ENCODE measurements around the gene SORL1-AS1.

The SORL1-AS1 gene

GRCh38 chr11:121451986-121452608 is 670 bp downstream of the SORL1-AS1 start, which contains the start of gene SORL1:
Gene SORL1 (plus strand): TSS chr11:121452314. CDS start chr11:121452332, 18 bp downstream.
- no peak within 1 kb of the TSS for H3K27ac ChIP-seq

GRCh38 chr11:121451178-121451985 is 1.4 kb downstream of the SORL1-AS1 start:
- no peaks in the 10 kb centered on the region for H3K9me3 ChIP-seq
- peaks cover 0 to 4% of the 10 kb centered on the region in 2 donors for H3K4me1 ChIP-seq
- ATAC-seq: peak; percentile 24 to 43
- no peak for DNase-seq
- intact Hi-C loops (cut with DNase I; ENCODE audit: low total_unique reads) (loop anchor here (5.0 kb wide), 1 partner anchor 81 kb away; no protein-coding TSS in a partner anchor), in situ Hi-C loops (cut with MboI; ENCODE audit: low sequenced_read_pairs in 4 of 4) (no loop called here)
- peaks cover 0 to 10% (median 0%) of the 10 kb centered on the region in 3 donors for H3K27me3 ChIP-seq
- peak overlapping the region; percentile 44 to 51 (median 50) for H3K4me3 ChIP-seq
- no peak for TF ChIP-seq CTCF (IDR thresholded peaks at IDR 0.05 in 4 of 5, conservative IDR thresholded peaks at IDR 0.05 in 1 of 5)
- TF ChIP-seq POLR2A (IDR thresholded peaks at IDR 0.05): no peak
- no peak overlapping the region for H3K27ac ChIP-seq
- no peaks in the 10 kb centered on the region for H3K36me3 ChIP-seq

More at GRCh38 chr11:121451986-121452608, 670 bp downstream of the SORL1-AS1 start, which contains the start of gene SORL1:
- Histone ChIP-seq H3K4me1 (peaks cover 0 to 4% of the 10 kb centered on the region in 2 donors), H3K27me3 (peaks cover 0 to 10% (median 0%) of the 10 kb centered on the region in 3 donors), H3K4me3 (peak within 1 kb of the TSS; percentile 49 to 65 (median 54)), H3K9me3 (no peaks in the 10 kb centered on the region), H3K36me3 (no peaks in the 10 kb centered on the region)
- TF ChIP-seq POLR2A (IDR thresholded peaks at IDR 0.05) (no peak), CTCF (IDR thresholded peaks at IDR 0.05 in 4 of 5, conservative IDR thresholded peaks at IDR 0.05 in 1 of 5) (peak in 4 of 5 experiments; percentile 30 to 36 (median 33))
- intact Hi-C loops (cut with DNase I; ENCODE audit: low total_unique reads) (loop anchor here (5.0 kb wide), 1 partner anchor 80 kb away; no protein-coding TSS in a partner anchor), in situ Hi-C loops (cut with MboI; ENCODE audit: low sequenced_read_pairs in 4 of 4) (no loop called here)
- ATAC-seq (peak; percentile 64 to 67), DNase-seq (peak in 1 of 2 donors; percentile 22)

- H3K4me3 ChIP-seq: no peak overlapping the region
- peaks cover 0 to 10% (median 0%) of the 10 kb centered on the region in 3 donors for H3K27me3 ChIP-seq
- in situ Hi-C loops (cut with MboI; ENCODE audit: low sequenced_read_pairs in 4 of 4) (no loop called here), intact Hi-C loops (cut with DNase I; ENCODE audit: low total_unique reads) (loop anchor here (5.0 kb wide), 1 partner anchor 82 kb away; no protein-coding TSS in a partner anchor)
- H3K9me3 ChIP-seq: no peaks in the 10 kb centered on the region
- TF ChIP-seq CTCF (IDR thresholded peaks at IDR 0.05 in 4 of 5, conservative IDR thresholded peaks at IDR 0.05 in 1 of 5) (no peak), POLR2A (IDR thresholded peaks at IDR 0.05) (no peak)
- DNase-seq (no peak), ATAC-seq (no peak)
- no peak overlapping the region for H3K27ac ChIP-seq
- H3K4me1 ChIP-seq: peaks cover 0 to 4% of the 10 kb centered on the region in 2 donors
- H3K36me3 ChIP-seq: no peaks in the 10 kb centered on the region
Measured at GRCh38 chr11:121450401-121450800, 2.4 kb downstream of the SORL1-AS1 start.

- no peaks in the 10 kb centered on the region for H3K9me3 ChIP-seq
- in situ Hi-C loops (cut with MboI; ENCODE audit: low sequenced_read_pairs in 4 of 4) (no loop called here), intact Hi-C loops (cut with DNase I; ENCODE audit: low total_unique reads) (loop anchor here (5.0 kb wide), 1 partner anchor 83 kb away; no protein-coding TSS in a partner anchor)
- peaks cover 0 to 10% (median 0%) of the 10 kb centered on the region in 3 donors for H3K27me3 ChIP-seq
- DNase-seq: no peak
- H3K4me1 ChIP-seq: peaks cover 0 to 4% of the 10 kb centered on the region in 2 donors
- no peak overlapping the region for H3K4me3 ChIP-seq
- no peak for ATAC-seq
- no peaks in the 10 kb centered on the region for H3K36me3 ChIP-seq
- H3K27ac ChIP-seq: no peak overlapping the region
- TF ChIP-seq CTCF (IDR thresholded peaks at IDR 0.05 in 4 of 5, conservative IDR thresholded peaks at IDR 0.05 in 1 of 5): no peak
- TF ChIP-seq POLR2A (IDR thresholded peaks at IDR 0.05): no peak
Measured at GRCh38 chr11:121449626-121450025, 3.1 kb downstream of the SORL1-AS1 start.

Measured in gastrocnemius medialis (tissue), 4 donors.